Measurements from ENCODE around the gene CARD18.

The CARD18 gene

GRCh38 chr11:105139669-105140068, at the start of gene CARD18:
CARD18 (minus strand) TSS chr11:105139769; CDS start chr11:105139726, 43 bp downstream.
- no peak for DNase-seq (ENCODE audit: low read depth, low spot score)

- DNase-seq (ENCODE audit: low read depth, low spot score) = no peak
These were observed 44.4 kb upstream of the CARD18 start for GRCh38 chr11:105183987-105184386.

- no peak for DNase-seq (ENCODE audit: low read depth, low spot score)
These were observed 43.9 kb upstream of the CARD18 start for GRCh38 chr11:105183426-105183825.

- no peak for DNase-seq (ENCODE audit: low read depth, low spot score)
These were observed 42.0 kb upstream of the CARD18 start for GRCh38 chr11:105181521-105181920.

GRCh38 chr11:105181100-105181499, 41.5 kb upstream of the CARD18 start:
- peak; percentile 15 for DNase-seq (ENCODE audit: low read depth, low spot score)

GRCh38 chr11:105179542-105180278, 40.1 kb upstream of the CARD18 start:
- DNase-seq (ENCODE audit: low read depth, low spot score) = no peak

- DNase-seq (ENCODE audit: low read depth, low spot score) = peak; percentile 46
These were observed 38.1 kb upstream of the CARD18 start for GRCh38 chr11:105177658-105178057.

GRCh38 chr11:105168457-105168856, 28.9 kb upstream of the CARD18 start:
- no peak for DNase-seq (ENCODE audit: low read depth, low spot score)

GRCh38 chr11:105167244-105167643, 27.7 kb upstream of the CARD18 start:
- DNase-seq (ENCODE audit: low read depth, low spot score) = no peak

- DNase-seq (ENCODE audit: low read depth, low spot score) = no peak
These were observed 24.6 kb upstream of the CARD18 start for GRCh38 chr11:105164208-105164607.

GRCh38 chr11:105162506-105162905, 22.9 kb upstream of the CARD18 start:
- no peak for DNase-seq (ENCODE audit: low read depth, low spot score)

- DNase-seq (ENCODE audit: low read depth, low spot score) = no peak
These were observed 18.9 kb upstream of the CARD18 start for GRCh38 chr11:105158436-105158835.

- no peak for DNase-seq (ENCODE audit: low read depth, low spot score)
These were observed 17.2 kb upstream of the CARD18 start for GRCh38 chr11:105156720-105157119.

- no peak for DNase-seq (ENCODE audit: low read depth, low spot score)
These were observed 16.7 kb upstream of the CARD18 start for GRCh38 chr11:105156231-105156630.

GRCh38 chr11:105155679-105156078, 16.1 kb upstream of the CARD18 start:
- no peak for DNase-seq (ENCODE audit: low read depth, low spot score)

GRCh38 chr11:105153392-105153791, 13.8 kb upstream of the CARD18 start:
- DNase-seq (ENCODE audit: low read depth, low spot score) = no peak

GRCh38 chr11:105152560-105152959, 13.0 kb upstream of the CARD18 start:
- DNase-seq (ENCODE audit: low read depth, low spot score) = no peak

GRCh38 chr11:105152021-105152512, 12.5 kb upstream of the CARD18 start:
- no peak for DNase-seq (ENCODE audit: low read depth, low spot score)

- DNase-seq (ENCODE audit: low read depth, low spot score) = no peak
These were observed 9.9 kb upstream of the CARD18 start for GRCh38 chr11:105149477-105149876.

GRCh38 chr11:105148241-105148640, 8.7 kb upstream of the CARD18 start:
- DNase-seq (ENCODE audit: low read depth, low spot score) = no peak

GRCh38 chr11:105144887-105145286, 5.3 kb upstream of the CARD18 start:
- DNase-seq (ENCODE audit: low read depth, low spot score) = no peak

- no peak for DNase-seq (ENCODE audit: low read depth, low spot score)
These were observed 2.6 kb upstream of the CARD18 start for GRCh38 chr11:105142167-105142566.

GRCh38 chr11:105137286-105137685, 2.3 kb downstream of the CARD18 start:
- DNase-seq (ENCODE audit: low read depth, low spot score) = no peak

- no peak for DNase-seq (ENCODE audit: low read depth, low spot score)
These were observed 3.7 kb downstream of the CARD18 start for GRCh38 chr11:105135883-105136282.

Data from smooth muscle cell of the brain vasculature (primary cell).